Lung (tissue), 12 donors: ENCODE data around the gene FBP1. TPM values are rescaled to one million over a fixed set of nuclear protein-coding genes. Genes with fewer than 3 reads are reported as not detected.

ENCODE experiments used
- ATAC-seq: fragments of 200-7000 bp; cut with Tn5 transposase; one replicate; pipeline ENCODE4 v1.9.1; 2020; ENCODE audit warnings: moderate number of reproducible peaks; ENCODE audit not compliant: insufficient read depth, low FRiP score
- DNase-seq, 3 donors: peaks; one replicate each; pipeline ENCODE4 v3.0.0-alpha.2; 2013 to 2017
- H3K27ac ChIP-seq, 2 donors: one replicate each; pipeline ENCODE4 v1.5.1; 2013; ENCODE audit warnings: mild to moderate bottlenecking in 2 of 2, moderate library complexity in 2 of 2, control low read depth in 1 of 2, inconsistent platforms in 1 of 2, low read depth in 1 of 2, low read length in 1 of 2
- H3K27me3 ChIP-seq, 3 donors: one replicate each; pipeline ENCODE4 v1.5.1; 2013; ENCODE audit warnings: low read length in 2 of 3; ENCODE audit not compliant: control insufficient read depth in 3 of 3, insufficient read depth in 3 of 3
- H3K36me3 ChIP-seq, 4 donors: one replicate each; pipeline ENCODE4 v1.5.1; 2013; ENCODE audit warnings: low read length in 4 of 4, mild to moderate bottlenecking in 1 of 4, moderate library complexity in 1 of 4; ENCODE audit not compliant: control insufficient read depth in 4 of 4, insufficient read depth in 4 of 4
- H3K4me1 ChIP-seq, 5 donors: one replicate each; pipeline ENCODE4 v1.5.1; 2013; ENCODE audit warnings: low read length in 5 of 5, mild to moderate bottlenecking in 2 of 5, moderate library complexity in 1 of 5; ENCODE audit not compliant: control insufficient read depth in 5 of 5, insufficient read depth in 5 of 5
- H3K4me3 ChIP-seq: one replicate; pipeline ENCODE4 v1.5.1; 2013; ENCODE audit warnings: mild to moderate bottlenecking, control low read depth, moderate library complexity
- H3K9ac ChIP-seq, 2 donors: one replicate each; pipeline ENCODE4 v1.5.1; 2013; ENCODE audit warnings: low read length in 2 of 2, control low read depth in 1 of 2; ENCODE audit not compliant: insufficient read depth in 1 of 2
- H3K9me3 ChIP-seq, 4 donors: one replicate each; pipeline ENCODE4 v1.5.1; 2013; ENCODE audit warnings: low read length in 3 of 4, mild to moderate bottlenecking in 1 of 4, moderate library complexity in 1 of 4; ENCODE audit not compliant: control insufficient read depth in 4 of 4, insufficient read depth in 3 of 4
- CTCF ChIP-seq: IDR thresholded peaks from 2 replicates; pipeline ENCODE4 v1.5.1; 2012; ENCODE audit warnings: mild to moderate bottlenecking; ENCODE audit errors: control extremely low read depth, extremely low read depth
- WGBS, 2 donors: extraction: QIAGEN DNeasy Blood & Tissue Kit; methylation state at CpG; one replicate each; pipeline ENCODE4 v1.1.7; 2013; 5-methylcytosine and 5-hydroxymethylcytosine counted together
- polyA plus RNA-seq, 2 donors: library from polyadenylated mRNA; stranded (reverse); fragments of 200-250 nt; gene quantifications; one replicate each; pipeline ENCODE4 v1.2.1, GENCODE V29; 2013
- total RNA-seq, 2 donors: library from RNA; depleted of rRNA in 1 of 2; stranded (reverse); fragments of >200 nt in 1 of 2; gene quantifications; one replicate each; pipeline ENCODE4 v1.2.1, GENCODE V29; 2014 to 2021
- donor health status: control.
- donor health status: control.
- donor health status: Bipolar disorder and iron deficiency.
- donor health status: healthy.
- donor health status: DM: yes; HTN: yes; CAD: no.

The FBP1 gene
- total and polyA plus RNA-seq, 4 donors = 17.1 to 259 (median 154) TPM

GRCh38 chr9:94672811-94673487 lies 33.6 kb upstream of the FBP1 start:
- WGBS, 2 donors = 69 to 80% methylated on average over 2 of the region's 2 CpGs
- no peaks in the 10 kb centered on the region for H3K27me3 ChIP-seq
- ATAC-seq (no peak), DNase-seq (no peak)
- H3K4me1 ChIP-seq = peaks cover 0 to 22% (median 0%) of the 10 kb centered on the region in 5 donors
- no peak overlapping the region for H3K4me3 ChIP-seq
- no peaks in the 10 kb centered on the region for H3K9me3 ChIP-seq
- no peak for TF ChIP-seq CTCF
- H3K9ac ChIP-seq = no peak overlapping the region
- H3K27ac ChIP-seq = no peak overlapping the region
- H3K36me3 ChIP-seq = no peaks in the 10 kb centered on the region

GRCh38 chr9:94668928-94669729 lies 29.8 kb upstream of the FBP1 start:
- Histone ChIP-seq H3K36me3 (no peaks in the 10 kb centered on the region), H3K9ac (no peak overlapping the region), H3K27ac (peak overlapping the region in 1 of 2 donors; percentile 64), H3K4me3 (no peak overlapping the region), H3K27me3 (no peaks in the 10 kb centered on the region), H3K4me1 (peaks cover 0 to 6% (median 0%) of the 10 kb centered on the region in 5 donors), H3K9me3 (no peaks in the 10 kb centered on the region)
- peak; percentile 69 for TF ChIP-seq CTCF
- peak; percentile 78 for ATAC-seq
- DNase-seq = peak; percentile 79 to 89 (median 86)
- WGBS, 2 donors = 10 to 19% methylated on average over 17 of the region's 17 CpGs

GRCh38 chr9:94668418-94668927 lies 29.2 kb upstream of the FBP1 start:
- Histone ChIP-seq H3K27ac (no peak overlapping the region), H3K4me1 (peaks cover 0 to 6% (median 0%) of the 10 kb centered on the region in 5 donors), H3K9ac (no peak overlapping the region), H3K27me3 (no peaks in the 10 kb centered on the region), H3K9me3 (no peaks in the 10 kb centered on the region), H3K4me3 (no peak overlapping the region), H3K36me3 (no peaks in the 10 kb centered on the region)
- DNase-seq = no peak
- no peak for TF ChIP-seq CTCF
- ATAC-seq = no peak
- 52 to 59% methylated on average over 6 of the region's 6 CpGs for WGBS, 2 donors
